Measurements from ENCODE around the gene CUX1. TPM values are rescaled to one million over a fixed set of nuclear protein-coding genes. Genes with fewer than 3 reads are reported as not detected.

CUX1 gene
- polyA plus RNA-seq, 3 donors from 2014 or later: 3.1 to 25.9 (median 12.5) TPM

DNA sequence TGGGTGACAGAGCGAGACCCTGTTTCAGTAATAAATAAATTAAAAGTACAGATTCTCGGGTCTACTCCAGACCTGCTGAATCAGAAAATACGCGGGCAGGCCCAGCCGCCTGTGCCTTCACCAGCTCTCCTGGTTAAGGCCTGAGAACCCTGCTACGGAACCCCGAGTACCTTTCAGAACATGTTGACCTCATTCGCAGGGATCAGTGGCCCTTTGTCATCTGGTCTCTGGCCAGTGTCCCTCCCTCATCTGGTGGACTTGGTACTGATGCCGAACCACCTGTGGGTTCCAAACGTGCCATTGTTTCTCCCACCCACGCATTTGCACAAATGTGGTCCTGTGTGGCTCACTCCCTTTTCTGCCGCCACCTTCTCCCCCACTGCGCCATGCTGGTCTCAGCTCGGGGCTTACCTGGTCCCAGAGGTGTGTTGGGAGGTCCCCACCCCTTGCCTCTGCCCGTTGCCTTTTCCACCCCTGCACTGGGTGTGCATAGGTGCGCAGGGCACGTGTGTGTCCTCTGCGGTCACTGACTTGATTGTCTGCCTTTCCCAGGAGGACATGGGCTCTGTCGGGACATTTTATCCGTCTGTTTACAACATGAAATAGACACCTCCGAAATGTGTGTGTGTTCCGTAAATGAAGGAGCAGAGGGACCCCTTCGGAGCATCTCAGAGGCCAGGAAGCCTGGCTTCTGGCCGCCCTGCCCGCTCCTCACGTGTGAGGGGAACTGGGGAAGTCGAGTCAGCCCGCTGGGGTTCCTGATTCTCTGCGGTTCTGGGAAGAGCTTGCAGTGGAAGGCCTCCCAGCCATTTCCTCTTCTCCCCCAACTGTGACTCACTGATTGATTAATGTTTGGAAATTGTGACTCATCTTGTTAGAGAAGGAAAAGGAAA, 135.2 kb downstream of the CUX1 start:
- Mint-ChIP-seq H3K27me3 (ENCODE audit: low read depth in 3 of 3) (no peaks in the 10 kb centered on the region), H3K4me3 (no peak overlapping the region), H3K4me1 (peaks cover 15 to 26% of the 10 kb centered on the region in 2 donors), H3K9me3 (no peaks in the 10 kb centered on the region), H3K36me3 (no peaks in the 10 kb centered on the region), H3K27ac (peak overlapping the region in 1 of 6 donors; percentile 15)
- no peak for DNase-seq

- Mint-ChIP-seq H3K4me3 (no peak overlapping the region), H3K27me3 (ENCODE audit: low read depth in 3 of 3) (peaks cover 0 to 2% (median 0%) of the 10 kb centered on the region in 3 donors), H3K36me3 (no peaks in the 10 kb centered on the region), H3K4me1 (peaks cover 21 to 32% of the 10 kb centered on the region in 2 donors), H3K27ac (peak overlapping the region in 1 of 6 donors; percentile 15), H3K9me3 (no peaks in the 10 kb centered on the region)
- no peak for DNase-seq
Measured at GRCh38 chr7:101953248-101953819, 135.9 kb downstream of the CUX1 start.

DNA sequence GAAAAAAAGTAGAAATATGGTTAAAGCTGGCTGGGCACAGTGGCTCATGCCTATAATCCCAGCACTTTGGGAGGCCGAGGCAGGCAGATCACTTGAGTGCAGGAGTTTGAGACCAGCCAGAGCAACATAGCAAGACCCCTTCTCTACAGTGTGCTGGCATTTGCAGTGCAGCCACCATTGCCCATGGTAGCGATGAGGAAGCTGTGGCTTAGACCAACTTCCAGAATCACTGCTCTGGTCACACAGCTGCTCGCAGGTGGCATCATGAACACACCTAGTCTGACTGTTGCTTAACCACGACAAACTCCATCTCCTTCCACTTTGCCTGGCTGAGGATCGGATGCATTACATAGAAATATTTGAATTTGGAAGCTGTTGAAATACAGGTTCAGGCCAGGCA, 137.1 kb downstream of the CUX1 start:
- H3K4me1 Mint-ChIP-seq: peaks cover 21 to 33% of the 10 kb centered on the region in 2 donors
- H3K36me3 Mint-ChIP-seq: no peaks in the 10 kb centered on the region
- H3K9me3 Mint-ChIP-seq: no peaks in the 10 kb centered on the region
- no peak overlapping the region for H3K4me3 Mint-ChIP-seq
- peaks cover 0 to 2% (median 0%) of the 10 kb centered on the region in 3 donors for H3K27me3 Mint-ChIP-seq (ENCODE audit: low read depth in 3 of 3)
- no peak overlapping the region for H3K27ac Mint-ChIP-seq
- DNase-seq: no peak

DNA sequence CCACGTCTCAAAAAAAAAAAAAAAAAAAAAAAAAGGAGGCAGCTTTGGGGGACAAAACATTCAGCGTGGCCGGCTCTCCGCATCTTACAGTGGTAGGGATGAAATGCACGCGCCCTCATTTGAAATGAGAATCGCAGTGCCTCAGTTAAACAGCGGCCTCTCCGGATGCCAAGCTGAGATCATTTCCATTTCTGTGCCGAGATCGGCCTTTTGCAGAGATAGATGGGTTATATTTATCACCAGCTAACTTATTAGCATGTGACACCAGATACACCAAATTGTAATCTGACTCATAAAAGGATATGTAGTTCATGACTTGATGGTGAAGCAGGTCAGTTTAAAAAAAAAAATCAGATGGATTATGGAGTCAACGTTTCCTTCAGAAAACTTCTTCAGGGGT, 138.7 kb downstream of the CUX1 start:
- H3K9me3 Mint-ChIP-seq: no peaks in the 10 kb centered on the region
- H3K4me1 Mint-ChIP-seq: peaks cover 26 to 33% of the 10 kb centered on the region in 2 donors
- H3K36me3 Mint-ChIP-seq: no peaks in the 10 kb centered on the region
- DNase-seq: no peak
- H3K4me3 Mint-ChIP-seq: no peak overlapping the region
- peaks cover 0 to 2% (median 0%) of the 10 kb centered on the region in 3 donors for H3K27me3 Mint-ChIP-seq (ENCODE audit: low read depth in 3 of 3)
- H3K27ac Mint-ChIP-seq: no peak overlapping the region

GRCh38 chr7:101957744-101958525, 140.5 kb downstream of the CUX1 start:
- Mint-ChIP-seq H3K4me3 (peak overlapping the region in 1 of 5 donors; percentile 5), H3K27ac (no peak overlapping the region), H3K36me3 (no peaks in the 10 kb centered on the region), H3K4me1 (peaks cover 26 to 31% of the 10 kb centered on the region in 2 donors), H3K9me3 (no peaks in the 10 kb centered on the region), H3K27me3 (ENCODE audit: low read depth in 3 of 3) (peaks cover 0 to 2% (median 0%) of the 10 kb centered on the region in 3 donors)
- DNase-seq: no peak

GRCh38 chr7:101959342-101959741, 141.9 kb downstream of the CUX1 start:
- peaks cover 0 to 2% (median 0%) of the 10 kb centered on the region in 3 donors for H3K27me3 Mint-ChIP-seq (ENCODE audit: low read depth in 3 of 3)
- no peak overlapping the region for H3K4me3 Mint-ChIP-seq
- no peak overlapping the region for H3K27ac Mint-ChIP-seq
- no peaks in the 10 kb centered on the region for H3K36me3 Mint-ChIP-seq
- no peak for DNase-seq
- no peaks in the 10 kb centered on the region for H3K9me3 Mint-ChIP-seq
- peaks cover 18 to 26% of the 10 kb centered on the region in 2 donors for H3K4me1 Mint-ChIP-seq

- no peak overlapping the region for H3K4me3 Mint-ChIP-seq
- H3K9me3 Mint-ChIP-seq: no peaks in the 10 kb centered on the region
- peaks cover 14 to 26% of the 10 kb centered on the region in 2 donors for H3K4me1 Mint-ChIP-seq
- H3K36me3 Mint-ChIP-seq: no peaks in the 10 kb centered on the region
- H3K27me3 Mint-ChIP-seq (ENCODE audit: low read depth in 3 of 3): peaks cover 0 to 2% (median 0%) of the 10 kb centered on the region in 3 donors
- H3K27ac Mint-ChIP-seq: no peak overlapping the region
- DNase-seq: no peak
Measured at GRCh38 chr7:101959829-101960228, 142.4 kb downstream of the CUX1 start.

DNA sequence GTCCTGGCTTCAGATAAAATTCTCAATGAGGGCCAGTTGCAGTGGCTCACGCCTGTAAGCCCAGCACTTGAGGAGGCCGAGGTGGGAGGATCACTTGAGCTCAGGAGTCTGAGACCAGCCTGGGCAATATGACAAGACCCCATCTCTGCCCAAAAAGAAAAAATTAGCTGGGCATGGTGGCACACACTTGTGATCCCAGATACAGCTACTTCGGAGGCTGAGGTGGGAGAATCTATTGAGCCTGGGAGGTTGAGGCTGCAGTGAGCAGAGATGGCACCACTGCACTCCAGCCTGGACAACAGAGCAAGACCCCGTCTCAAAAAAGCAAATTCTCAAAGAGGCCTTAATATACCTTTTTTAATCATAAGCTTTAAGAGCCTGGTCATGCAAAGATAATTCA, 142.9 kb downstream of the CUX1 start:
- Mint-ChIP-seq H3K9me3 (no peaks in the 10 kb centered on the region), H3K27ac (no peak overlapping the region), H3K27me3 (ENCODE audit: low read depth in 3 of 3) (peaks cover 0 to 2% (median 0%) of the 10 kb centered on the region in 3 donors)

GRCh38 chr7:101960985-101961708, 143.7 kb downstream of the CUX1 start:
- Mint-ChIP-seq H3K27ac (no peak overlapping the region), H3K9me3 (no peaks in the 10 kb centered on the region), H3K36me3 (no peaks in the 10 kb centered on the region), H3K4me1 (peaks cover 7 to 23% of the 10 kb centered on the region in 2 donors), H3K4me3 (no peak overlapping the region), H3K27me3 (ENCODE audit: low read depth in 3 of 3) (peaks cover 0 to 2% (median 0%) of the 10 kb centered on the region in 3 donors)
- no peak for DNase-seq

More for the DNA sequence above, 142.9 kb downstream of the CUX1 start:
- H3K36me3 Mint-ChIP-seq: no peaks in the 10 kb centered on the region
- H3K4me1 Mint-ChIP-seq: peaks cover 9 to 26% of the 10 kb centered on the region in 2 donors
- H3K4me3 Mint-ChIP-seq: no peak overlapping the region
- DNase-seq: no peak

- Mint-ChIP-seq H3K4me3 (no peak overlapping the region), H3K27me3 (ENCODE audit: low read depth in 3 of 3) (peaks cover 0 to 2% (median 0%) of the 10 kb centered on the region in 3 donors), H3K36me3 (peaks cover 0 to 3% (median 0%) of the 10 kb centered on the region in 3 donors), H3K4me1 (peaks cover 7 to 23% of the 10 kb centered on the region in 2 donors), H3K9me3 (no peaks in the 10 kb centered on the region), H3K27ac (no peak overlapping the region)
- no peak for DNase-seq
Measured at GRCh38 chr7:101961811-101962210, 144.4 kb downstream of the CUX1 start.

DNA sequence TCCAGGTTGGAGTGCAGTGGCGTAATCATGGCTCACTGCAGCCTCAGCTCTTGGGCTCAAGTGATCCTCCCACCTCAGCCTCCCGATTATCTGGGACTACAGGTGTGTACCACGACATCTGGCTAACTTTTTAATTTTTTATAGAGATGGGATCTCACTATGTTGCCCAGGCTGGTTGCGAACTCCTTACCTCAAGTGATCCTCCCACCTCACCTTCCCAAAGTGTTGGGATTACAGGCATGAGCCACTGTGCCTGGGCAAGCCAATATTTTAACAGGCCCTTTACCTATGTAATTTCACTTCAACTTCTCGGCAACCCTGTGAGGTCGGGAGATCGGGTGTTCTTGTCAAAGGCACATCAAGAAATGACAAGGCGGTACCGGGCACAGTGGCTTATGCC, 146.3 kb downstream of the CUX1 start:
- Mint-ChIP-seq H3K27ac (no peak overlapping the region), H3K4me1 (peaks cover 0 to 16% of the 10 kb centered on the region in 2 donors), H3K27me3 (ENCODE audit: low read depth in 3 of 3) (peaks cover 0 to 1% (median 0%) of the 10 kb centered on the region in 3 donors), H3K9me3 (no peaks in the 10 kb centered on the region), H3K4me3 (no peak overlapping the region), H3K36me3 (peaks cover 0 to 3% (median 0%) of the 10 kb centered on the region in 3 donors)
- no peak for DNase-seq

- Mint-ChIP-seq H3K4me3 (no peak overlapping the region), H3K4me1 (peaks cover 6 to 13% of the 10 kb centered on the region in 2 donors), H3K9me3 (no peaks in the 10 kb centered on the region), H3K36me3 (peaks cover 0 to 3% (median 0%) of the 10 kb centered on the region in 3 donors), H3K27me3 (ENCODE audit: low read depth in 3 of 3) (peaks cover 0 to 1% (median 0%) of the 10 kb centered on the region in 3 donors), H3K27ac (no peak overlapping the region)
- no peak for DNase-seq
Measured at GRCh38 chr7:101964680-101965452, 147.4 kb downstream of the CUX1 start.

All from immature natural killer cell (primary cell).